ENCODE data around the gene GNB1L.
"Not testable (repeated sequence)": the region's sequence is repeated elsewhere in the genome, so short reads cannot be mapped to it uniquely, and the experiment has no call there.

Gene GNB1L

GRCh38 chr22:19888131-19888746 lies 33.6 kb upstream of the GNB1L start:
- no peak for DNase-seq

GRCh38 chr22:19887256-19887985 lies 32.7 kb upstream of the GNB1L start:
- DNase-seq = no peak

GRCh38 chr22:19886605-19887255 lies 32.1 kb upstream of the GNB1L start:
- DNase-seq = no peak

- DNase-seq = no peak
Observed at GRCh38 chr22:19885841-19886592, 31.3 kb upstream of the GNB1L start.

- no peak for DNase-seq
Observed at GRCh38 chr22:19884954-19885751, 30.5 kb upstream of the GNB1L start.

GRCh38 chr22:19884161-19884953 lies 29.7 kb upstream of the GNB1L start:
- no peak for DNase-seq

- DNase-seq = not testable (repeated sequence)
Observed at GRCh38 chr22:19883446-19883845, 28.8 kb upstream of the GNB1L start.

GRCh38 chr22:19882446-19883381 lies 28.0 kb upstream of the GNB1L start:
- DNase-seq = no peak

GRCh38 chr22:19880786-19881569 lies 26.3 kb upstream of the GNB1L start:
- no peak for DNase-seq

- no peak for DNase-seq
Observed at GRCh38 chr22:19879992-19880785, 25.5 kb upstream of the GNB1L start.

- DNase-seq = no peak
Observed at GRCh38 chr22:19879643-19879991, 24.9 kb upstream of the GNB1L start.

- DNase-seq = no peak
Observed at GRCh38 chr22:19879246-19879570, 24.5 kb upstream of the GNB1L start.

GRCh38 chr22:19878461-19879245 lies 24.0 kb upstream of the GNB1L start:
- no peak for DNase-seq

GRCh38 chr22:19877626-19878339 lies 23.1 kb upstream of the GNB1L start:
- DNase-seq = no peak

GRCh38 chr22:19876941-19877625 lies 22.4 kb upstream of the GNB1L start:
- no peak for DNase-seq

GRCh38 chr22:19876314-19876940 lies 21.8 kb upstream of the GNB1L start:
- no peak for DNase-seq
